Fibroblast of skin of right biceps (primary cell): Measurements from ENCODE around the gene UBAP1L.
"Not testable (repeated sequence)": the region's sequence is repeated elsewhere in the genome, so short reads cannot be mapped to it uniquely, and the experiment has no call there.

ENCODE experiments used
- DNase-seq: peaks from one replicate; pipeline ENCODE4 v3.0.0-alpha.2; 2013

Gene UBAP1L

DNA sequence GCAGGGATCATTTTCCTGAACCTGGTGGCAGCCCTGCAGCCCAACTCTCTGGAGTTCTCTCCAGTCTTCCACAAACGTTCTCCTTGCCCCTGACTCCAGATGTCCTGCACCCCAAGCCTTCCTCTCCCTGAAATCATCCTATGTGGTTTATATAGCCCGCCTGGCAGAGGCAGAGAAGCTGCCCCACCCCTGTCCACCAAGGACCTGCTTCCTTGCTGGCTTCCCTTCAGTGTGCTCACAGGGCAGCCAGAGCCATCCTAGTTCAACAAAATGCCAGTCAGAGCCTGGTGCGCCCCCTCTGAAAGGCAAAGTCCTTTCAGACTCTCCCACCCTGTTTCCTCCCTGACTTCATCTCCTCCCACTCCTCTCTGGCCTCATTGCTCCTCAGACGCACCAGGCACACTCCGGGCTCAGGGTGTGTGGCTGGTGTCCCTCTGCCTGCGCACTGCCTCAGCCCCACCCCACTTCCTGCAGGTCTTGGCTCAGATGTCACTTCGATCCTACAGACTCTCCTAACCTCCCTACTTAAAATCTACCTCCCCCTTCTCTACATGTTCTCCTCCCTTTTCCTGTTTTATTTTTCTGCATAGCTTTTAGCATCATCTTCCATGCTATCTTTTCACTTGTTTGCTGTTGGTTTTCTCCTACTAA is 32.6 kb downstream of the UBAP1L start:
- DNase-seq, result no peak

- no peak for DNase-seq
Observed at GRCh38 chr15:65081758-65082157, 33.2 kb downstream of the UBAP1L start.

- DNase-seq, result no peak
Observed at GRCh38 chr15:65081270-65081669, 33.7 kb downstream of the UBAP1L start.

- no peak for DNase-seq
Observed at GRCh38 chr15:65079580-65079979, 35.4 kb downstream of the UBAP1L start.

DNA sequence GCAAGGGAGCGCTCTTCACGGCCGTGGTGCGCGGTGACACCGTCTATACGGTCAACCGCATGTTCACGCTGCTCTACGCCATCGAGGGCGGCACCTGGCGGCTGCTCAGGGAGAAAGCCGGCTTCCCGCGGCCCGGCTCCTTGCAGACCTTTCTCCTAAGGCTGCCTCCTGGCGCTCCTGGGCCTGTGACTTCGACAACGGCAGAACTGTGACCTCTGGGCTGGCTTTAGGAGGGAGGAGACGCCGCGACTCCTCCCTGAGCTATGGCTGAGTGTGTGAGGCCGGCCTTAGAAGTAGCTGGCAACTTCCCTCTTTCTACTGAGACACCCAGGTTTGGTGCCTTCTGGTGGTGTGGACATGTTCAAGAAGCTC is 37.0 kb downstream of the UBAP1L start:
- peak; percentile 52 for DNase-seq

- DNase-seq, result no peak
Observed at GRCh38 chr15:65077291-65077980, 37.6 kb downstream of the UBAP1L start.

DNA sequence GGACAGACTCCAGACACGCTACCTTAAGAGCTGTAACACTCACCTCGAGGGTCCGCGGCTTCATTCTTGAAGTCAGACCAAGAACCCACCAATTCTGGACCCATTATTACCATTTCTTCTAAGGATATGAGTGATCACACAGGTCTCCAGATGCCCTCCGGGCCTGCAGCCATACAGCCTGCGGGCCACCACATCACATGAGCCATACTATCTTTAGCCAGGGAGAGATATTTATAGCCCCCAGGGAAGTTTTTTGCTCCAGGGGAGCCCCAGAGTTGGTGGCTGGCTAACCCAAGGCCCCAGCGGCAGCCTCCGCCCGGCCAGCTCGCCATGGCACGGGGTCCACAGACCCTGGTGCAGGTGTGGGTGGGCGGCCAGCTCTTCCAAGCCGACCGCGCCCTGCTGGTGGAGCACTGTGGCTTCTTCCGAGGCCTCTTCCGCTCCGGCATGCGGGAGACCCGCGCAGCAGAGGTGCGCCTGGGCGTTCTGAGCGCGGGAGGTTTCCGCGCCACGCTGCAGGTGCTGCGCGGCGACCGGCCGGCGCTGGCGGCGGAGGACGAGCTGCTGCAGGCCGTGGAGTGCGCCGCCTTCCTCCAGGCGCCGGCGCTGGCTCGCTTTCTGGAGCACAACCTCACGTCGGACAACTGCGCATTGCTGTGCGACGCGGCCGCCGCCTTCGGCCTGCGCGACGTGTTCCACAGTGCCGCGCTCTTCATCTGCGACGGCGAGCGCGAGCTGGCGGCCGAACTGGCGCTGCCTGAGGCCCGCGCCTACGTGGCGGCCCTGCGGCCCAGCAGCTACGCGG is 38.3 kb downstream of the UBAP1L start, which contains the start of gene KBTBD13:
TSS of gene KBTBD13 (plus strand) at position 261 of the 805 bp plus-strand sequence. CDS start at position 331, 70 bp downstream.
- no peak for DNase-seq

GRCh38 chr15:65075607-65076395 is 39.2 kb downstream of the UBAP1L start:
- not testable (repeated sequence) for DNase-seq

DNA sequence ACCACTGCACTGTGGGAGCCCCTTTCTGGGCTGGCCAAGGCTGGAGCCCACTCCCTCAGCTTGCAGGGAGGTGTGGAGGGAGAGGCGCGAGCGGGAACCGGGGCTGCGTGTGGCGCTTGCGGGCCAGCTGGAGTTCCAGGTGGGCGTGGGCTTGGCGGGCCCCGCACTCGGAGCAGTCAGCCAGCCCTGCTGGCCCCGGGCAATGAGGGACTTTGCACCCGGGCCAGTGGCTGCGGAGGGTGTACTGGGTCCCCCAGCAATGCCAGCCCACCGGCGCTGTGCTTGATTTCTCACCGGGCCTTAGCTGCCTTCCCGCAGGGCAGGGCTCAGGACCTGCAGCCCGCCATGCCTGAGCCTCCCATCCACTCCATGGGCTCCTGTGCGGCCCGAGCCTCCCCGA is 40.1 kb downstream of the UBAP1L start:
- not testable (repeated sequence) for DNase-seq

GRCh38 chr15:65072617-65073016 is 42.4 kb downstream of the UBAP1L start:
- DNase-seq, result no peak

GRCh38 chr15:65072027-65072426 is 43.0 kb downstream of the UBAP1L start:
- DNase-seq, result peak; percentile 60

DNA sequence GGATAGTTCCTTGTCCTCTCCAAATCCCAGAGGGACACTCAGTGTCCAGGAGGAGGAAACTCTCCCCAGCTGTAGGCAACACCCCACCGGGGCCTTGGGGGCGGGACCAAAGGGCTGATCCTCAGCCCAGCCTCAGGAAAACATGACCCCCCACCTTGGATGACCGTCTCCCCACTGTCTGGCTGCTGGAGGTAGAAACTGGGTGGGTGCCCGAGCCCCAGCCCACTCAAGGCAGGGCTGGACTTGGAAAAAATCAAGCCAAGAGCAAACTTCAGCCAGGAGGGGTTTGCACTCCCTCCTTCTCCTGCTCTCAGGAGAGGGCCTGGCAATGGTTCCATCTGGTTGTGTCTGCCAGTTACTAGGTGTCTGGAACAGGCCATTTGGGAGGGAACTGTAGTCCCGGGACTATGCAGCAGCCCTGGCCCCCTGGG is 43.6 kb downstream of the UBAP1L start:
- no peak for DNase-seq

DNA sequence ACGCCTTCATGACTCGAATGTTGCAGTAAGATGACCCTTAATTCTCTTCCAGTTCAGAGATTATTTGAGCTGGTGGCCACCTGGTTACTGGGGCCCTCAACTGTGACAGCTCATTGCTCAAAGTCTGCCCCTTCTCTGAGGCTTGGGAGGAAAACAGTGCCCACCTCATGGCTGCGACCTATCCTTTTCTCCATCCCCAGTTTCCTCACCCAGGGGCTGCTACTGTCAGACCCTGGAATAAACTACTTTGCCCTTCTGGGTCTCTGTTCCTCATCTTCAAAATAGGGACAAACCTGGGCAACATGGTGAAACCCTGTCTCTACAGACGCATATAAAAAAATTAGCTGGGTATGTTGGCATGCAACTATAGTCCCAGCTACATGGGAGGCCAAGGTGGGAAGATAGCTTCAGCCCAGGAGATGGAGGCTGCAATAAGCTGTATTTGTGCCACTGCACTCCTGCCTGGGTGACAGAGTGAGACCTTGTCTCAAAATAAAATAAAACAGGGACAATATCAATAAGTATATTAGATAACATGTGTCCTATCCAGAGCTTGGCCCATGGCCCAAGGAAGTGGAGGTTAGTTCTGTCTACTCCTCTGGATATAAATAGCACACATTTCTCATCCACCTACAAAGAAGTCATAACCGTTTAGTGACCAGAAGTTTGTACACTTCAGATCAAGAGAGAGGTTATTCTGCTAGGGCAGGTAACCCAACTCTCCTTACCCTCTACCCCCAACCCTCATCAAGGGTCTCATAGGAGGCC is 45.0 kb downstream of the UBAP1L start:
- no peak for DNase-seq

DNA sequence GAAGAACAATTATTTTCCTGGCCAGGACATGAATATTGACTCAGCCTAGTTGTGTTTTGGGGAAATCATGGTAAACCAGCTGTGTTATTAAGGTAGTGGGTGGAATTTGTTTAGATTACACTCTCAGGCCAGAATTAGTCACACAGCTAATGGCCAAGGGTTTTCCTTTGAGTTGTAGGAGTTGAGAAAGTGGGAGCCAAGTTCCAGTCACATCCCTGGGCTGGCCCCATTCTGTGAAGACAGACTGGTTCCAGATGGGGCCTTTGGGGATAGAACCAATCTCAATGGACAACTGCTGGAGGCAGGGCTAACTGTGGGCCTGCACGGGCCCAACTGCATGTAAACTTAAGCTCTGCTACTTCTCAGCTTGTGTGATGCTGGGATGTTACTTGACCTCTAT is 45.8 kb downstream of the UBAP1L start:
- peak; percentile 60 for DNase-seq

GRCh38 chr15:65068403-65068788 is 46.6 kb downstream of the UBAP1L start:
- DNase-seq, result no peak

GRCh38 chr15:65067645-65068402 is 47.2 kb downstream of the UBAP1L start, which contains the start of gene RASL12:
RASL12 (minus strand) TSS chr15:65067991; CDS start chr15:65067835, 156 bp downstream.
- no peak for DNase-seq

DNA sequence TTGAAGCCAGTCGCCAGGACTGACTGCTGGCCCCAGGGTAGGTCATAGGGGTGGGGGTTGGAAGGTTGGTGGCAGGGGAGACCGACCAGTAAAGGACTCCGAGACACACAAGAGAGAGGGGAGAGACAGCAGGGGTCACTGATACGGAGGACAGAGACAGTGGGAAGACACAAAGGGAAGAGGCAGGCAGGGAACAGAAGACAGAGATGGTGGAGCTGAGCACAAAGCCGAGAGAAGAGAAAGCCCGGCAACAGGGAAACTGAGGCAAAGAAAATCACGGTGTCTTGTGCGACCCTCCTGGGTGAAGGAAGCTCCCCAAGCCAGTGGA is 47.7 kb downstream of the UBAP1L start:
- no peak for DNase-seq

GRCh38 chr15:65066635-65067316 is 48.2 kb downstream of the UBAP1L start:
- DNase-seq, result no peak

DNA sequence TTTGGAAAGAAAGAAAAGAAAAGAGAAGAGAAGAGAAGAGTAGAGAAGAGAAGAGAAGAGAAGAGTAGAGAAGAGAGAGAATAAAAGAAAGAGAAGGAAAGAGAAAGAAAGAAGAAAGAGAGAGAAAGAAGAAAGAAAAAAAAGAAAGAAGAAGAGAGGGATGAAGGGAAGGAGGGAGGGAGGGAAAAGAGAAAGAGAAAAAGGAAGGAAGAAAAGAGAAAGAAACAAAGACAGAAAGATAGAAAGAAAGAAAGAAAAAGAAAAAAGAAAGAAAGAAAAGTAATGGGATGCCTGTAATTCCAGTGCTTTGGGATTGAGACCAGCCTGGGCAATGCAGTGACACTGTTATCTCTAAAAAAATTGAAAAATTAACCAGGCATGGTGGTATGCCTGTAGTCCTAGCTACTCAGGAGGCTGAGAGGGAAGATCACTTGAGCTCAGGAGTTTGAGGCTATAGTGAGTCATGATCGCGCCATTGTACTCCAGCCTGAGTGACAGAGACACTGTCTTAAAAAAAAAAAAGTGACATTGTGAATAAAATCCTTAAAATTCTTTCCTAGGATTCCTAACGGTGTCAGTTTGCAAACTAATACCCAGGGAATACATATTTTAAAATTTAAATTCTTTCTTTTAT is 48.9 kb downstream of the UBAP1L start:
- DNase-seq, result peak; percentile 42

GRCh38 chr15:65062726-65063125 is 52.3 kb downstream of the UBAP1L start:
- no peak for DNase-seq
